GM18498 (cell line): ENCODE data around the gene CHI3L2.

ENCODE experiments used
- ATAC-seq: cut with Tn5 transposase; IDR thresholded peaks from one replicate; pipeline ENCODE4 v1.9.1; 2021; ENCODE audit warnings: mild to moderate bottlenecking, moderate library complexity; ENCODE audit not compliant: unreplicated experiment

Gene CHI3L2

GRCh38 chr1:111242805-111243523, 15.5 kb downstream of the CHI3L2 start:
- no peak for ATAC-seq

GRCh38 chr1:111247125-111247838, 19.8 kb downstream of the CHI3L2 start:
- no peak for ATAC-seq

- ATAC-seq: no peak
Measured at GRCh38 chr1:111249960-111250359, 22.4 kb downstream of the CHI3L2 start.

- ATAC-seq: no peak
Measured at GRCh38 chr1:111251570-111251969, 24.1 kb downstream of the CHI3L2 start.

DNA sequence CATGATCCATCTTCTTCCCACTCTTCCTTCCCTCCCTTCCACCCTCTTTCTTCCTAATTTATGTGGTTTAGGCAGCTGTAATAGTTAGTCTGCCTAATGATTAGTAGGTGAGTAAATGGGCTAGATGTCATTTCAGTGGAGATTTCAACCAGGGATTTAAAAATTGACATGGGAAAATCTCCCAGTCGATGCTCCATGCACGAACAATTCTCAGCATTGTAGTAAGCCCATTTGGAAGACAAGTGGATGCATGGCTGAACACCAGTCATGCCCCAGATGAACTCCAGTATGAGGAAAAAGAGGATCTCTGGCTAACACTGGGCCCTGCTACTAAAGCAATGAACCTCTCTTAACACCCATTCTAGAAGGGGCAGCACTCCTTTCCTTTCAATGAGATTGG, 25.3 kb downstream of the CHI3L2 start:
- no peak for ATAC-seq

DNA sequence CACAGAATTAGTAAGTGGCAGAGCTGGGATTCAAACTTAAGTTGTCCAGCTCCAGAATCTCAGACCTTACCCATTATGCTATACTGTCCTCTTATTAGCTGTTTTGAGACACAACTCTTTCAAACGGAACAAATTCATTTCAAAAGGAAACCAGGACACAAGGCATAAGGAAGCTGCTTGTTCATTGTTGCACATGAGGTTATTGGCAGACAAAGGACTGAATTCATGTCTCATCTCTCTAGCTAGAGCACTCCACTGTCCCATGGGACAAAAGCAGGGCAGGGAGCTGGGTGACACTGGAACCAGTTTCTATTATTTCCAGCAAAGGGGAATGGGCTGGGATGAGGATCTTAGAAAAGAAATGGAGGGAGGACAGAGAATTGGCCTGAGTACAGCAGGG, 26.4 kb downstream of the CHI3L2 start:
- ATAC-seq: no peak

GRCh38 chr1:111256988-111257658, 29.6 kb downstream of the CHI3L2 start:
- no peak for ATAC-seq

- no peak for ATAC-seq
Measured at GRCh38 chr1:111267801-111268508, 40.4 kb downstream of the CHI3L2 start.

DNA sequence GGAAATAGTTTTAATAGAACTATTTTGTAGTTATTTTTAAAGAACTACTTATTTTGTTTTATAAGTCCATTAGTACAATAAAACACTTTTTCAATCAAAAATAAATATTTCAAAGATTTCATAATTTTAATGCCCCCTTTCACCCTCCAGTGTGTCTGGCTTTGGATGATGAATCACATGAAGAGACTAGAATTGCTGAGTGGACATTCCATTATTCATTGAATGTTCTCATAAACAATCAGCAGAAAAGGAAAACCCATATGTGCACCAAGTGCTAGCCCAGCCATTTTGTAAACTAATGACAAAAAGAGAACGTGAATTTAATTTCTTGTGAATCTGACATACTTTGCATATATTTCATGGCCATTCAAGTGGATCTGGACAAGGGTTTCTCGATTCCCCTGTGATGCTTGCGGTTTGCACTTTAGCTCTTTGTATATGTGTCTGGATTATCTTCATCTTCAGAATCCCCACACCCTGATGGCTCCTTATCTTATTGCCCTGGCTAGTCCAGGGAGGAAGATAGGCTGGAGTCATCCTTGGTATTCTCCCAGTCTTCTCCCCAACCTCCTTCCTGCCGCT, 42.4 kb downstream of the CHI3L2 start:
- no peak for ATAC-seq

DNA sequence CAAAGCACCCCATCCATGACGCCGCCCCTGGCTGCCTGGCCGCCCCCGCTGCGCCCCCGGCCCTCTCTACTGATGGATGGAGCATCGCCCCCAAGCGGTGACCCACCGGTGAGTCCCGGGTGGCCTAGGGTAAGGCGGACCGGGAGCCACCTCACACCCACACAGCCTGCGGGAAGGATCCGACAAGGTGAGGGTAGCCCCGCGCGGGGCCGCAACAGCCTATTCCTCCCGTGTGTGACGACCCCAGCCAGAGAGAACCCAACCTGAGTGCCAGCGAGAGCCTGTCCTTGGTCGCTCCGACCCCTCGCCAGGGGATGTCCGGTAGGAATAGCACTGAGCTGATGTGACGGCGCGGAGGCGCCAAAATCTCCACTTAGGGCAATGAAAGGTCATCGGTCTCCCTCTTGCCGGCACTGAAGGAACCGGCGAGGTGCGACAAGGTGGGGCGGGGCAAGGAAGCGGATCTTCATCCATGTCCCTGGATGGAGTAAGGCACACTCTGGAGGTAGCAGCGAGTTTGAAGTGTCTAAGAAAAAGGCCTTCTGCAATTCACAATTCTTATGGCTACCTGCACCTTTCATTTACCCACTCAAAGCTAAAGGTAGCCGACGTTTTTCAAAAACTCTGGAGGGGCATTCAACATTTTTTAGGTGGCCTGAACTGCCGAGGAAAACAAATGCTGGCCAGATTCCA, 43.4 kb downstream of the CHI3L2 start:
- ATAC-seq: no peak

GRCh38 chr1:111271464-111271801, 43.9 kb downstream of the CHI3L2 start:
- ATAC-seq: no peak

DNA sequence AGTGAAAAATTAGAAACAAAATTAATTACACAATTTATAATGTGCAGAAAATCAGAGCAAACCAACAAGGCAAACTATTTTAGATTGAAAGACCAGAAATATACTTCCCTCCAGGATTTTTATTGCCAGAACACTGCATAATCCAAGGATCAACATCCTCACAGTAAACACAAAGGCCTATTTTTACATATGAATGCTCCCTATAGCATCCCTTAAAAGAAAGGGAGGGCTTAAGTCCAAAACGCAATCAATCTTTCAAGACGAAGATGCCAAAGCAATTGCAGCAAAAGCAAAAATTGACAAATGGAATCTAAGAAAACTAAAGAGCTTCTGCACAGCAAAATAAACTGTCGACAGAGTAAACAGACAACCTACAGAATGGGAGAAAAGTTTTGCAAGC, 44.6 kb downstream of the CHI3L2 start:
- no peak for ATAC-seq

DNA sequence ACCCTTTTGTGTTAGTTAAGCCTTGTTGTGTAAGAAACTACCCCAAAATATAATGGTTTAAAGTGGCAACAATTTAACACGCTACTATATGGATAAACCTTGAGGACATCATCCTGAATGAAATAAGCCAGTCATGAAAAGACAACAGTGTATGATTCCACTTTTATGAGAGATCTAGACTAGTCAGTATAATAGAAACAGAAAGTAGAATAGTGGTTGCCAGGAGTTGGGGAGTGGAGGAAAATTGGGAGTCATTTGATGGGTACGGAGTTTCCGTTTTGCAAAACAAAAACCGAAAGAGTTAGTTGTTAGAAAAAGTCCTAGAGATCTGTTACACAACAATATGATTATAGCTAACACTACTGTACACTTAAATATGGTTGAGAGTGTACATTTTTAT, 47.1 kb downstream of the CHI3L2 start:
- no peak for ATAC-seq

- no peak for ATAC-seq
Measured at GRCh38 chr1:111275079-111275478, 47.6 kb downstream of the CHI3L2 start.

- ATAC-seq: no peak
Measured at GRCh38 chr1:111275780-111276433, 48.4 kb downstream of the CHI3L2 start.

DNA sequence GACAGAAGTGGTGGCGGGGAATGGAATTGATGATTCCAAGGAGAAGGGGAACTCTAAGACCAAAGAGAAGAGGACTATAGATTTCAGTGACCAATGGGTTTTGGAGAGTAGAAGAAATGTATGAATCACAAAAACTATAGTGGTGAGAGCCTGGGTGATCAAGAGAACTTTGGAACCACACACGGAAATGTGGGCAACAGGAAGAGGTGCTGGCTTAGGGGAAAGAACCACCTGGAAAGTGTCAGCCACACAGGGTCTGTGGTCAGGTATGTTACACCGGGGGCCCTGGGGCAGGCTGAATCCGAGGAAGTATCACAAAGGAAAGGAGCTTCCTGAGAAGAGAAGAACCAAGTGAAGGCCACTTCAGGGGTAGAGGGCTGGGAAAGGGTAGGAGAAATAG, 51.6 kb downstream of the CHI3L2 start:
- ATAC-seq: no peak

GRCh38 chr1:111280267-111280666, 52.8 kb downstream of the CHI3L2 start:
- no peak for ATAC-seq

- no peak for ATAC-seq
Measured at GRCh38 chr1:111281411-111281810, 53.9 kb downstream of the CHI3L2 start.

- no peak for ATAC-seq
Measured at GRCh38 chr1:111283838-111284237, 56.3 kb downstream of the CHI3L2 start.

- no peak for ATAC-seq
Measured at GRCh38 chr1:111285879-111286278, 58.4 kb downstream of the CHI3L2 start.
